ENCODE measurements around the gene C2CD4A.
A peak's percentile ranks its signal among the peaks of the same experiment; 100 is the strongest.
"Not testable (repeated sequence)": the region's sequence is repeated elsewhere in the genome, so short reads cannot be mapped to it uniquely, and the experiment has no call there.

The C2CD4A gene
- total RNA-seq = 0 to 0.40 reads per million in 2 donors

DNA sequence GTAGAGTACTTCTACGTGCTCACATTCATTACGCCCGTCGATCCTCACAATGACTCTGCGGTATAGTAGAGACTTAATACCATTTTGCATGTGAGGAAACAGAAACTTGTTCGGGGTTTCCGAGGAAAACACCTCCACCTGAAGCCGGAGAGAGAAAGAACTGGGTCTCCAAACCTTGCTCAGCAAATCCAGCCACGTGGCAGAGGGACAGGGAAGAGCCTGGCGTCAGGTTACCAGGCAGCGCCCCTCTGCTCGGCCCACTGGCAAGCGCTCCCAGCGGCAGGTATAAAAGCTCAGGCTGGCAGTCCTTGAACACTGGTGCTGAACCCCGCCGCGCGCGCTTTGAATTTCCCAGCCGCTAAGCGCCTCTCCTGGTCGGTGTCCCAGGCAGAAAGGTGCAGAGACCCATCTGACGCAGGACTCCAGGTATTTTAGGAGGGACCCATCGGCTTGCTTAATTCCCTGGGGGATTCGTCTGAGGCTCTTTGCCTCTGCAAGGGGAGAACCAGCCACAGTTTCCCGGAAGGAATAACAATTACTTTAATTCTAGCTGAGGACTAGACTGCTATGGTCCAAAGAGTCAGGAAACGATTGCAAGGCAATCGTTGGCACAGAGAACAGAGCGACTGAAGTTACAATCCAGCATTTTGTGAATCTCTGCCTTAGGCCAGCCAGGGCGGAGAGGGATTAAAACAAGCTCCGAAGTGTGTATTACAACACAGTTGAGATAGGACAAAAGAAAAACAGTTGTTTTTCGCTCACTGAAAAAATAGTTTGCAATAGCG lies at the start of gene C2CD4A:
Gene C2CD4A, plus strand, starts transcription at position 315 of the 785 bp plus-strand sequence. CDS start 637 bp downstream, outside the sequence.
- DNase-seq = peak; percentile 30 to 53 (median 39)

- DNase-seq = no peak
Observed at GRCh38 chr15:62020576-62021160, 46.1 kb upstream of the C2CD4A start.

- no peak for DNase-seq
Observed at GRCh38 chr15:62021991-62022600, 44.7 kb upstream of the C2CD4A start.

DNA sequence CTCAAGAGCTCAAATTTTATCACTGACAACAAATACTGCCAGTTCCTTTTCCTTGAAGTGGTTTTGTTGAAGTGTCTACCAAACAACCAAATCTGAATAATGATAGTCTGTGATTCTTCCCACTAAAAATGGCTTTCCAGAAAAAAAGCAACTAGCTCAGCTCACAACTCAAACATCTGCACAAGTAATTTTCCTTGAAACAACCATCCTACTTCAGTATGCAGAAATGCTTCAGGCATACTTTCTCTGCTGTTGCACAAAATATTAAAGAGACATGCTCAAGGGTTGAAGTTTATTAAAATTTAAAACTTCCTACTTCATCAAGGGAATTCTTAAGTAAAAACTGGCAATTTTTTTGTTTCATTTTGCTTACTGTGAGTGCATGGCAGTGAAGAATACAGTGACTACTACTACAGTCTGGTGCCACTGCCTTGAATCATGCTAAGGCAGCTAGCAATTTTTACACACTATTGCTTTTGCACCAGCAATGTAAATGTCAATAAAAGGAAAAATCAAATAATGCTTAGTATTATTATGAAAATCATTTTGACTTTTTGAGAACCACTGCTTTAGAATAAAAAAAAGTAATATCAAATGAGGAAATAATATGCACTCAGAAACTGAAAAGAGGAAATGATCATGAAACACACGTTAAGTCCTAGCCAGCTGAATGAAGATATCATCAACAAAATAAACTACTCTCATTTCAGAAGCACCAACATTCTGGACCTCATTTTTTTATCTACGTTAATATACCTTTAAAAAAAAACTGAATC lies 40.1 kb upstream of the C2CD4A start:
- DNase-seq = no peak

GRCh38 chr15:62027263-62027565 lies 39.6 kb upstream of the C2CD4A start:
- DNase-seq = no peak

- no peak for DNase-seq
Observed at GRCh38 chr15:62027916-62028315, 38.9 kb upstream of the C2CD4A start.

GRCh38 chr15:62035256-62035924 lies 31.4 kb upstream of the C2CD4A start:
- peak in 1 of 5 experiments; percentile 27 for DNase-seq

- DNase-seq = peak in 1 of 5 experiments; percentile 42
Observed at GRCh38 chr15:62046078-62046743, 20.6 kb upstream of the C2CD4A start.

DNA sequence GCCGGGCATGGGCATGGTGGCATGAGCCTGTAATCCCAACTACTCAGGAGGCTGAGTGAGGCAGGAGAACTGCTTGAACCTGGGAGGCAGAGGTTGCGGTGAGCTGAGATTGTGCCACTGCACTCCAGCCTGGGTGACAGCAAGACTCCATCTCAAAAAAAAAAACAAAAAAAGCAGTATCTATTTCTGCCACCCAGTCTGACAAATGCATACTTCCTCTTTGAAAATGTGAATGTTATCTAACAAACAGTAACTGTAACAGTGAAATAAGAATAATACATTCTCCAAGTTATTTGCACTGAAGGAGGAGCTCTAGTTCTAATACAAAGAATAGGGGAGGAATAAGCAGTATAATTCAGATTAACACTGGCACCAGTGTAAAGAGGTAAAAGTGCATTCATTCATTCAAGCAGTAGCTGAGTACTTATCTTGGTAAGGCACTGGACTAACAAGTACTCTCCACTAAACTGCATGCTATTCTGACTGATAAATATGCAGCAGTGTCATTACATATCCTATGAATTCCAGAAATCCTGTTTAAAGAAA lies 19.4 kb upstream of the C2CD4A start:
- DNase-seq = no peak

GRCh38 chr15:62048254-62048653 lies 18.5 kb upstream of the C2CD4A start:
- DNase-seq = not testable (repeated sequence)

DNA sequence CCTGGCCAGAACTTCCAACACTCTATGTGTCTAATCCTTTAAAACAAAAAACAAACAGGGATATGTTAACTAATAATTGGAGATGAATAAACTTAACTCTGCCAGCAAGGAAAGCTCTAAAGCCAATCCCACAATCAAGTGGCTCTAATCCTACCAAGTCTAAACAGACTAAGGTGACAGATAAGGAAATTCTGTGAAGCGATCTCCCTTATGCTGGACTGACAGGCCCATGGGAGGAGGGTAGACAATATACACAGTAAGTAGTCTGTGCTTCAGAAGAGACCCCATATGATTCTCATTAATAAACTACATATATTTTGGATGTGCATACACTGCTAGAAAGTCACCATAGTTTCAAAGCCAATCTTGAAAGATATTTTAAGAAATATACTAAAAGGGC lies 16.7 kb upstream of the C2CD4A start:
- DNase-seq = no peak

- no peak for DNase-seq
Observed at GRCh38 chr15:62051166-62051565, 15.6 kb upstream of the C2CD4A start.

DNA sequence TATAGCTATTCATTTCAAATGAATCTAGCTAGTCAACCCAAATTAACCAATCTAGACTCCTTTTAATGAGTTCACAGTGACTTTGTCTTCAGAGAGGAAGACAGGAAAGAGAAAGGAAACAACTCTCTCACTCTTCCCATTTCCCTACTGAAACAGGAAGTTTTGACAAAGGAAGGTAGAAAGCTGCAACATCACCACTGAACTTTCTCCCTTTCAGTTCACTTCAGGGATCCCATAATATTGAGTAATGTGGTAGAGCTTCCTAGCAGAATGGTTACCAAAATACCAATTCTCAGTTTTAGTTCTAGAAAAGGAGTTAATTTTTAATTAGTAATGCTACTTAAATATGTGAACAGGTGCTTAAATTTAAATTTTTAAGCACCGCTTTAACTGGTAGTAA lies 14.1 kb upstream of the C2CD4A start:
- no peak for DNase-seq

GRCh38 chr15:62053439-62054085 lies 13.2 kb upstream of the C2CD4A start:
- no peak for DNase-seq

GRCh38 chr15:62054979-62055378 lies 11.8 kb upstream of the C2CD4A start:
- DNase-seq = no peak

- no peak for DNase-seq
Observed at GRCh38 chr15:62057341-62057980, 9.3 kb upstream of the C2CD4A start.

- DNase-seq = no peak
Observed at GRCh38 chr15:62058327-62059028, 8.3 kb upstream of the C2CD4A start.

DNA sequence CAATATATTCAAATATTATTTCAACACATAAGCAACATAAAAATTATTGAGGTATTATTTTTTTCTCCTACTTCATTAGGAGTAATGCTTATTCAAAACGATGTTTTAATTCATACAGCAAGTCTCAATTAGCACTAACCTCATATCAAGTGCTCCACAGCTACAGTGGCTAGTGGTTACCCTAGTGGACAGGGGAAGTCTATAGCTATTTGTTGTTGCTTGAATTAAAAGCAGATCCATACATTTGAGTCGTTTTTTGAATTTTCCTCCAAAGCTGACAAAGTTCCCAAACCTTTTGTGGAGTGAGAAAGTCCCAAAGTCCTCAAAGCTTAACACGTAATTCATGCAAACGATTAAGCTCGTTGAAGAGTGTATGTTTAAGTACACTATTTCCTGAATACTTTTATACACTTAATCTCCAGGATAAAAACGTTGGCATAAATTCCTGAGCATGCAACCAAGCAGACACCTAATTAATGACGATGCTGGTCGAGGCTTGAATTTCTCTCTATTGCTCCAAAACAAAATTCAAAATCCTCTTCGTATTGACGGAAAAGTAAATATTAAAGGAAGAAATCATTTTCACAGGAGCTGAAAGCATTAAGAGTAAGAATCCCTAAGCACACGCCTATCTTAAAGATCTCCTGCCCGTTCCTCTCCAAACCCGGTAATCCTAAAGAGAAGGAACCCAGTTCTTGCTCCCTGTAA lies 7.5 kb upstream of the C2CD4A start:
- DNase-seq = peak in 1 of 5 experiments; percentile 37

- peak; percentile 18 to 87 (median 41) for DNase-seq
Observed at GRCh38 chr15:62059816-62060112, 7.0 kb upstream of the C2CD4A start.

Data from T-helper 2 cell (primary cell).